ENCODE data around the gene OR52K1. TPM values are rescaled to one million over a fixed set of nuclear protein-coding genes. Genes with fewer than 3 reads are reported as not detected.
A peak's percentile ranks its signal among the peaks of the same experiment; 100 is the strongest.
"Not testable (repeated sequence)": the region's sequence is repeated elsewhere in the genome, so short reads cannot be mapped to it uniquely, and the experiment has no call there.

Gene OR52K1
- polyA plus RNA-seq, 1 of the 3 experiments (the other 2 are of a cell fraction): not detected

- no peak for DNase-seq
- WGBS (ENCODE audit: low lambda C conversion rate): 0% methylated on average over 2 of the region's 2 CpGs
- H3F3A ChIP-seq (replicated peaks; ENCODE audit: insufficient read depth): no peaks in the 10 kb centered on the region
- ChIA-PET CTCF (interaction anchor here (1.2 kb wide), 1 partner anchor 12 kb away, joined by 3 read pairs; no protein-coding TSS in a partner anchor), POLR2A (no interaction called here)
- H3K79me2 ChIP-seq (ENCODE audit: insufficient read depth): no peaks in the 10 kb centered on the region
- no peak overlapping the region for H2AFZ ChIP-seq (ENCODE audit: low read depth)
- no peaks in the 10 kb centered on the region for H3K4me1 ChIP-seq (ENCODE audit: control insufficient read depth in 1 of 2, insufficient read depth in 2 of 2, low read depth in 1 of 2, low read length in 1 of 2)
- H3K36me3 ChIP-seq (replicated peaks in 1 of 2; ENCODE audit: control insufficient read depth in 1 of 2, insufficient read depth in 2 of 2, low read length in 1 of 2): no peaks in the 10 kb centered on the region
- no peak overlapping the region for H3K27ac ChIP-seq (ENCODE audit: low read depth in 2 of 2, low read length in 1 of 2)
- no peaks in the 10 kb centered on the region for H3K9me2 ChIP-seq
- TF ChIP-seq TAF1 (IDR thresholded peaks at IDR 0.05; ENCODE audit: borderline replicate concordance, low read depth, low read length) (no peak), USF2 (IDR thresholded peaks at IDR 0.05; ENCODE audit: borderline replicate concordance, low read depth, low read length) (no peak), FOSL2 (IDR thresholded peaks at IDR 0.05; ENCODE audit: borderline replicate concordance, low read depth) (no peak), POLR2AphosphoS5 (IDR thresholded peaks at IDR 0.05; ENCODE audit: low read depth, low read length) (no peak), RAD21 (IDR thresholded peaks at IDR 0.05; ENCODE audit: low read length) (no peak), CHD2 (IDR thresholded peaks at IDR 0.05; ENCODE audit: low read length, partially characterized antibody) (no peak), GABPA (IDR thresholded peaks at IDR 0.05; ENCODE audit: low read depth) (no peak), GATA2 (CRISPR knock-in tag; IDR thresholded peaks at IDR 0.05) (no peak), REST (IDR thresholded peaks at IDR 0.05; ENCODE audit: low read depth, low read length) (no peak), PBX3 (IDR thresholded peaks at IDR 0.05) (no peak), JUND (IDR thresholded peaks at IDR 0.05) (no peak), EP300 (IDR thresholded peaks at IDR 0.05; ENCODE audit: borderline replicate concordance in 1 of 2, low read depth in 1 of 2, low read length in 1 of 2) (no peak)
- no peak overlapping the region for H3K4me3 ChIP-seq (ENCODE audit: low read depth in 2 of 2, low read length in 1 of 2)
- no peaks in the 10 kb centered on the region for H4K20me1 ChIP-seq (ENCODE audit: insufficient read depth)
- H3K9me3 ChIP-seq: no peaks in the 10 kb centered on the region
- H3K4me2 ChIP-seq: no peak overlapping the region
- no peaks in the 10 kb centered on the region for H3K27me3 ChIP-seq (ENCODE audit: insufficient read depth)
- no peak overlapping the region for H3K9ac ChIP-seq
Measured at GRCh38 chr11:4527926-4528325, 45.5 kb downstream of the OR52K1 start.

- H3K9ac ChIP-seq; H4K20me1 ChIP-seq (ENCODE audit: insufficient read depth); H3K27ac ChIP-seq (ENCODE audit: low read depth in 2 of 2, low read length in 1 of 2); H3K9me2 ChIP-seq; H3K36me3 ChIP-seq (replicated peaks in 1 of 2; ENCODE audit: control insufficient read depth in 1 of 2, insufficient read depth in 2 of 2, low read length in 1 of 2); H3K79me2 ChIP-seq (ENCODE audit: insufficient read depth); POLR2A ChIA-PET; H2AFZ ChIP-seq (ENCODE audit: low read depth); CTCF ChIA-PET; H3K4me1 ChIP-seq (ENCODE audit: control insufficient read depth in 1 of 2, insufficient read depth in 2 of 2, low read depth in 1 of 2, low read length in 1 of 2); DNase-seq; H3K27me3 ChIP-seq (ENCODE audit: insufficient read depth); H3K9me3 ChIP-seq; H3F3A ChIP-seq (replicated peaks; ENCODE audit: insufficient read depth): not testable (repeated sequence)
- Histone ChIP-seq H3K4me3 (ENCODE audit: low read depth in 2 of 2, low read length in 1 of 2) (peak overlapping the region; percentile 13 to 43; a peak in 2 of 4 replicates), H3K4me2 (peak overlapping the region; percentile 60; the same call in 1 of the 2 replicates)
- 0% methylated on average over 4 of the region's 11 CpGs for WGBS (ENCODE audit: low lambda C conversion rate)
Measured at GRCh38 chr11:4531686-4532085, 49.2 kb downstream of the OR52K1 start.
